ENCODE data around the gene SIGLEC1.

Gene SIGLEC1

DNA sequence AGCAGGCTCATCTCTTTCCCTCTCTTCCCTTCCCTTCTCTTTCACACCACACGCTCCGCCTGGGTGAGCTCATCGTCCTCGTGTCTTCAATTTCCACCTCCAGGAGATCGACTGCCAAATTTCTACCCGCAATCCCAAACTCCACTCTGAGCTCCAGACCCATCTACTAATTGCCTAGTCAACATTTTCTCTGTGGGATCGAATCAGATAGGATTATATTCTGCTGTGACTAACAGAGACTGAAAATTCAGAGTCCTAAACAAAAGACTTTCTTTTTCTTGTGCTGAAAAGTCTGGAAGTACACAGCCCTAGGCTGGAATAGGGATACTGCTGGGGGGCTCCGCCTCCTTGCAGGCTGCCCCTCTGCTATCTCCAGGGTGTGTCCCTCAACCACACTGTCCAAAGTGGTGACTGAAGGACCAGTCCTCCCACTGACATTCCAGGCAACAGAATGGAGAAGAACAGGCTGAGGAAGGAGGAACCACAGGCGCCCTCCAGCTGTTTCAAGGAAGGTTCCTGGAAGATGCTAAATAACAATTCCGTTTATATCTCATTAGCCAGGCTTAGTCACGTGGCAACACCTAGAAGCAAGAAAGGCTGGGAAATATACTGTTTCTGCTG lies 15.1 kb upstream of the SIGLEC1 start:
- H3K4me3 ChIP-seq (replicated peaks; ENCODE audit: insufficient read depth, low read length) = no peak overlapping the region
- H3K27me3 ChIP-seq (ENCODE audit: insufficient read depth, poor library complexity, severe bottlenecking) = peaks cover 17% of the 10 kb centered on the region

DNA sequence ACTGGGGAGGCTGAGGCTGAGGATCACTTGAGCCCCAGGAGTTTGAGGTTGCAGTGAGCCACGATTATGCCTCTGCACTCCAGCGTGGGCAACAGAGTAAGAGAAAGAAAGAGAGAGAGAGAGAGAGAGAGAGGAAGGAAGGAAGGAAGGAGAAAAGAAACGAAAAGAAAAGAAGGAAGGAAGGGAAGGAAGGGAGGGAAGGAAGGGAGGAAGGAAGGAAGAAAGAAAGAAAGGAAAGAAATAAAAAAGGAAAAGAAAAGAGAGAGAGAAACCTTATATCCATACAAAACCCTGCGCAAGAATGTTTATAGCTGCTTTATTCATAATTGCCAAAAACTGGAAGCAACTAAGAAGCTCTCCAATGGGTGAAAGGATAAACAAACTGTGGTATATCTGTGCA lies 12.0 kb upstream of the SIGLEC1 start:
- H3K4me3 ChIP-seq (replicated peaks; ENCODE audit: insufficient read depth, low read length) = no peak overlapping the region
- DNase-seq (ENCODE audit: low read depth in 1 of 2, low spot score in 1 of 2) = no peak
- no peak overlapping the region for H3K27ac ChIP-seq (replicated peaks)
- TF ChIP-seq, protein P1, sequence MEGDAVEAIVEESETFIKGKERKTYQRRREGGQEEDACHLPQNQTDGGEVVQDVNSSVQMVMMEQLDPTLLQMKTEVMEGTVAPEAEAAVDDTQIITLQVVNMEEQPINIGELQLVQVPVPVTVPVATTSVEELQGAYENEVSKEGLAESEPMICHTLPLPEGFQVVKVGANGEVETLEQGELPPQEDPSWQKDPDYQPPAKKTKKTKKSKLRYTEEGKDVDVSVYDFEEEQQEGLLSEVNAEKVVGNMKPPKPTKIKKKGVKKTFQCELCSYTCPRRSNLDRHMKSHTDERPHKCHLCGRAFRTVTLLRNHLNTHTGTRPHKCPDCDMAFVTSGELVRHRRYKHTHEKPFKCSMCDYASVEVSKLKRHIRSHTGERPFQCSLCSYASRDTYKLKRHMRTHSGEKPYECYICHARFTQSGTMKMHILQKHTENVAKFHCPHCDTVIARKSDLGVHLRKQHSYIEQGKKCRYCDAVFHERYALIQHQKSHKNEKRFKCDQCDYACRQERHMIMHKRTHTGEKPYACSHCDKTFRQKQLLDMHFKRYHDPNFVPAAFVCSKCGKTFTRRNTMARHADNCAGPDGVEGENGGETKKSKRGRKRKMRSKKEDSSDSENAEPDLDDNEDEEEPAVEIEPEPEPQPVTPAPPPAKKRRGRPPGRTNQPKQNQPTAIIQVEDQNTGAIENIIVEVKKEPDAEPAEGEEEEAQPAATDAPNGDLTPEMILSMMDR (IDR thresholded peaks at IDR 0.05; ENCODE audit: insufficient read depth, low read length) = no peak
- TF ChIP-seq SPI1 (IDR thresholded peaks at IDR 0.05; ENCODE audit: borderline replicate concordance, low read depth) = no peak
- TF ChIP-seq, protein P2, sequence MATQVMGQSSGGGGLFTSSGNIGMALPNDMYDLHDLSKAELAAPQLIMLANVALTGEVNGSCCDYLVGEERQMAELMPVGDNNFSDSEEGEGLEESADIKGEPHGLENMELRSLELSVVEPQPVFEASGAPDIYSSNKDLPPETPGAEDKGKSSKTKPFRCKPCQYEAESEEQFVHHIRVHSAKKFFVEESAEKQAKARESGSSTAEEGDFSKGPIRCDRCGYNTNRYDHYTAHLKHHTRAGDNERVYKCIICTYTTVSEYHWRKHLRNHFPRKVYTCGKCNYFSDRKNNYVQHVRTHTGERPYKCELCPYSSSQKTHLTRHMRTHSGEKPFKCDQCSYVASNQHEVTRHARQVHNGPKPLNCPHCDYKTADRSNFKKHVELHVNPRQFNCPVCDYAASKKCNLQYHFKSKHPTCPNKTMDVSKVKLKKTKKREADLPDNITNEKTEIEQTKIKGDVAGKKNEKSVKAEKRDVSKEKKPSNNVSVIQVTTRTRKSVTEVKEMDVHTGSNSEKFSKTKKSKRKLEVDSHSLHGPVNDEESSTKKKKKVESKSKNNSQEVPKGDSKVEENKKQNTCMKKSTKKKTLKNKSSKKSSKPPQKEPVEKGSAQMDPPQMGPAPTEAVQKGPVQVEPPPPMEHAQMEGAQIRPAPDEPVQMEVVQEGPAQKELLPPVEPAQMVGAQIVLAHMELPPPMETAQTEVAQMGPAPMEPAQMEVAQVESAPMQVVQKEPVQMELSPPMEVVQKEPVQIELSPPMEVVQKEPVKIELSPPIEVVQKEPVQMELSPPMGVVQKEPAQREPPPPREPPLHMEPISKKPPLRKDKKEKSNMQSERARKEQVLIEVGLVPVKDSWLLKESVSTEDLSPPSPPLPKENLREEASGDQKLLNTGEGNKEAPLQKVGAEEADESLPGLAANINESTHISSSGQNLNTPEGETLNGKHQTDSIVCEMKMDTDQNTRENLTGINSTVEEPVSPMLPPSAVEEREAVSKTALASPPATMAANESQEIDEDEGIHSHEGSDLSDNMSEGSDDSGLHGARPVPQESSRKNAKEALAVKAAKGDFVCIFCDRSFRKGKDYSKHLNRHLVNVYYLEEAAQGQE (IDR thresholded peaks at IDR 0.05; ENCODE audit: insufficient replicate concordance, low read depth) = no peak
- TF ChIP-seq GABPA (IDR thresholded peaks at IDR 0.05; ENCODE audit: low read depth) = no peak
- TF ChIP-seq POLR2AphosphoS5 (IDR thresholded peaks at IDR 0.05; ENCODE audit: low read depth) = no peak
- peaks cover 3% of the 10 kb centered on the region for H3K27me3 ChIP-seq (ENCODE audit: insufficient read depth, poor library complexity, severe bottlenecking)

More for the DNA sequence above, 15.1 kb upstream of the SIGLEC1 start:
- no peak overlapping the region for H3K27ac ChIP-seq (replicated peaks)
- DNase-seq (ENCODE audit: low read depth in 1 of 2, low spot score in 1 of 2) = no peak
- TF ChIP-seq POLR2AphosphoS5 (IDR thresholded peaks at IDR 0.05; ENCODE audit: low read depth) = no peak
- TF ChIP-seq, protein P1 (IDR thresholded peaks at IDR 0.05; ENCODE audit: insufficient read depth, low read length) = no peak
- TF ChIP-seq, protein P2 (IDR thresholded peaks at IDR 0.05; ENCODE audit: insufficient replicate concordance, low read depth) = no peak
- TF ChIP-seq GABPA (IDR thresholded peaks at IDR 0.05; ENCODE audit: low read depth) = no peak
- TF ChIP-seq SPI1 (IDR thresholded peaks at IDR 0.05; ENCODE audit: borderline replicate concordance, low read depth) = no peak

DNA sequence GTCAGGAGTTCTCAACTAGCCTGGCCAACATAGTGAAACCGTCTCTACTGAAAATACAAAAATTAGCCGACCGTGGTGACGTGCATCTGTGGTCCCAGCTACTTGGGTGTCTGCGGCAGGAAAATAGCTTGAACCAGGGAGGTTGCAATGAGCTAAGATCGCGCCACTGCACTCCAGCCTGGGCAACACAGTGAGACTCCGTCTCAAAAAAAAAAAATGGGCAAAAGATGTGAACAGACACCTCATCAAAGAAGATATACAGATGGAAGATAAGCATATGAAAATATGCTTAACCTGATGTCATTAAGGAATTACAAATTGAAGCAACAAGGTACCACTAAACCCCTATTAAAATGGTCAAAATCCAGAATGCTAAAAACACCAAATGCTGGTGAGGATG lies 10.9 kb upstream of the SIGLEC1 start:
- Histone ChIP-seq H3K27ac (replicated peaks) (no peak overlapping the region), H3K27me3 (ENCODE audit: insufficient read depth, poor library complexity, severe bottlenecking) (peaks cover 3% of the 10 kb centered on the region), H3K4me3 (replicated peaks; ENCODE audit: insufficient read depth, low read length) (no peak overlapping the region)
- DNase-seq (ENCODE audit: low read depth in 1 of 2, low spot score in 1 of 2) = no peak
- TF ChIP-seq, protein P1 (IDR thresholded peaks at IDR 0.05; ENCODE audit: insufficient read depth, low read length) = no peak
- TF ChIP-seq POLR2AphosphoS5 (IDR thresholded peaks at IDR 0.05; ENCODE audit: low read depth) = no peak
- TF ChIP-seq, protein P2 (IDR thresholded peaks at IDR 0.05; ENCODE audit: insufficient replicate concordance, low read depth) = no peak
- no peak for TF ChIP-seq SPI1 (IDR thresholded peaks at IDR 0.05; ENCODE audit: borderline replicate concordance, low read depth)
- no peak for TF ChIP-seq GABPA (IDR thresholded peaks at IDR 0.05; ENCODE audit: low read depth)
